IPS DF 4.7 (cell line): ENCODE measurements around the gene MRPL14.
"Not testable (repeated sequence)": the region's sequence is repeated elsewhere in the genome, so short reads cannot be mapped to it uniquely, and the experiment has no call there.

Source experiments
- DNase-seq: peaks from one replicate; pipeline ENCODE4 v3.0.0-alpha.2; 2013; ENCODE audit warnings: low spot score; ENCODE audit errors: extremely low read depth

Gene MRPL14

GRCh38 chr6:44102527-44102926 is 24.7 kb downstream of the MRPL14 start:
- no peak for DNase-seq

GRCh38 chr6:44101832-44102231 is 25.4 kb downstream of the MRPL14 start:
- DNase-seq: no peak

- DNase-seq: no peak
Measured at GRCh38 chr6:44100088-44100550, 27.1 kb downstream of the MRPL14 start.

GRCh38 chr6:44099192-44099591 is 28.1 kb downstream of the MRPL14 start:
- DNase-seq: no peak

GRCh38 chr6:44097782-44098317 is 29.4 kb downstream of the MRPL14 start:
- no peak for DNase-seq

GRCh38 chr6:44096612-44097011 is 30.6 kb downstream of the MRPL14 start:
- no peak for DNase-seq

- not testable (repeated sequence) for DNase-seq
Measured at GRCh38 chr6:44095243-44095623, 32.0 kb downstream of the MRPL14 start.

- no peak for DNase-seq
Measured at GRCh38 chr6:44094403-44095242, 32.6 kb downstream of the MRPL14 start.

- DNase-seq: no peak
Measured at GRCh38 chr6:44093750-44094402, 33.4 kb downstream of the MRPL14 start.

GRCh38 chr6:44093066-44093465 is 34.2 kb downstream of the MRPL14 start:
- DNase-seq: no peak

GRCh38 chr6:44091981-44092884 is 35.0 kb downstream of the MRPL14 start:
- no peak for DNase-seq

GRCh38 chr6:44091356-44091755 is 35.9 kb downstream of the MRPL14 start:
- DNase-seq: not testable (repeated sequence)

GRCh38 chr6:44090465-44090864 is 36.8 kb downstream of the MRPL14 start:
- no peak for DNase-seq

- no peak for DNase-seq
Measured at GRCh38 chr6:44088827-44089590, 38.2 kb downstream of the MRPL14 start.

GRCh38 chr6:44087623-44088022 is 39.6 kb downstream of the MRPL14 start:
- no peak for DNase-seq

GRCh38 chr6:44086931-44087574 is 40.2 kb downstream of the MRPL14 start:
- no peak for DNase-seq

- no peak for DNase-seq
Measured at GRCh38 chr6:44085219-44085618, 42.0 kb downstream of the MRPL14 start.

GRCh38 chr6:44084231-44085014 is 42.8 kb downstream of the MRPL14 start:
- no peak for DNase-seq

- DNase-seq: no peak
Measured at GRCh38 chr6:44082872-44083321, 44.4 kb downstream of the MRPL14 start.
